ENCODE data around the gene HTR4.

HTR4 gene

DNA sequence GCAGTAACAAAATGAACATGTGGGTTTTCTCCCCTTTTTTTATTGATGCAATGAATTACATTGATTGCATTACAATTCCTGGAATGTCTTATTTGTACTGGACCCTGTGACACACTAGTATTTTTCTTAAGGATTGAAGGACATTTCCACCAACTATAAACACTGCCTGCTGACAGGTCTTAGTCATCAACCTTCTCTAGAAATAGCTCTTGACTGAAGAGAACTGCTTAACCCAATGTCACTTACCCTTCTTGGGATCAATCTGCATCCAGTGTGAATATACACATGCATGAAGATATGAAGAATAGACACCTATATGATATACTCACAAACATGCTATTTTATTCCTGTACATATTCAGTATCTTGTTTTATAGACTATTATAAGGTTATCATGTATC lies 140.0 kb downstream of the HTR4 start:
- no peak overlapping the region for H3K4me3 Mint-ChIP-seq
- no peaks in the 10 kb centered on the region for H3K27me3 Mint-ChIP-seq (ENCODE audit: low read depth, poor library complexity)
- TF ChIP-seq, protein P1, sequence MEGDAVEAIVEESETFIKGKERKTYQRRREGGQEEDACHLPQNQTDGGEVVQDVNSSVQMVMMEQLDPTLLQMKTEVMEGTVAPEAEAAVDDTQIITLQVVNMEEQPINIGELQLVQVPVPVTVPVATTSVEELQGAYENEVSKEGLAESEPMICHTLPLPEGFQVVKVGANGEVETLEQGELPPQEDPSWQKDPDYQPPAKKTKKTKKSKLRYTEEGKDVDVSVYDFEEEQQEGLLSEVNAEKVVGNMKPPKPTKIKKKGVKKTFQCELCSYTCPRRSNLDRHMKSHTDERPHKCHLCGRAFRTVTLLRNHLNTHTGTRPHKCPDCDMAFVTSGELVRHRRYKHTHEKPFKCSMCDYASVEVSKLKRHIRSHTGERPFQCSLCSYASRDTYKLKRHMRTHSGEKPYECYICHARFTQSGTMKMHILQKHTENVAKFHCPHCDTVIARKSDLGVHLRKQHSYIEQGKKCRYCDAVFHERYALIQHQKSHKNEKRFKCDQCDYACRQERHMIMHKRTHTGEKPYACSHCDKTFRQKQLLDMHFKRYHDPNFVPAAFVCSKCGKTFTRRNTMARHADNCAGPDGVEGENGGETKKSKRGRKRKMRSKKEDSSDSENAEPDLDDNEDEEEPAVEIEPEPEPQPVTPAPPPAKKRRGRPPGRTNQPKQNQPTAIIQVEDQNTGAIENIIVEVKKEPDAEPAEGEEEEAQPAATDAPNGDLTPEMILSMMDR (IDR thresholded peaks at IDR 0.05): no peak
- no peaks in the 10 kb centered on the region for H3K36me3 Mint-ChIP-seq (ENCODE audit: low read depth)
- no peak overlapping the region for H3K27ac Mint-ChIP-seq
- peaks cover 11% of the 10 kb centered on the region for H3K9me3 Mint-ChIP-seq
- DNase-seq: no peak
- no peaks in the 10 kb centered on the region for H3K4me1 Mint-ChIP-seq

DNA sequence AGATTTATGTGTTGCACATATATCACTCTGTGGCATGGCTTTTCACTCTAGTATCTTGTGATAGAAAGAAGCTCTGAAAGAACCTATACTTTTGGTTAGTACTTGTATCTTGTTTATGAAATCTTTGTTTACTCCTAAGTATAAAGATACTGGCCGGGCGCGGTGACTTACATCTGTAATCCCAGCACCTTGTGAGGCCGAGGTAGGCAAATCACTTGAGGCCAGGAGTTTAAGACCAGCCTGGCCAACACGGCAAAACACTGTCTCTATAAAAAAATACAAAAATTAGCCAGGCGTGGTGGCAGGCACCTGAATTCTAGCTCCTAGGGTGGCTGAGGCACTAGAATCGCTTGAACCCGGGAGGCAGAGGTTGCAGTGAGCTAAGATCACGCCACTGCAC lies 141.8 kb downstream of the HTR4 start:
- no peaks in the 10 kb centered on the region for H3K27me3 Mint-ChIP-seq (ENCODE audit: low read depth, poor library complexity)

DNA sequence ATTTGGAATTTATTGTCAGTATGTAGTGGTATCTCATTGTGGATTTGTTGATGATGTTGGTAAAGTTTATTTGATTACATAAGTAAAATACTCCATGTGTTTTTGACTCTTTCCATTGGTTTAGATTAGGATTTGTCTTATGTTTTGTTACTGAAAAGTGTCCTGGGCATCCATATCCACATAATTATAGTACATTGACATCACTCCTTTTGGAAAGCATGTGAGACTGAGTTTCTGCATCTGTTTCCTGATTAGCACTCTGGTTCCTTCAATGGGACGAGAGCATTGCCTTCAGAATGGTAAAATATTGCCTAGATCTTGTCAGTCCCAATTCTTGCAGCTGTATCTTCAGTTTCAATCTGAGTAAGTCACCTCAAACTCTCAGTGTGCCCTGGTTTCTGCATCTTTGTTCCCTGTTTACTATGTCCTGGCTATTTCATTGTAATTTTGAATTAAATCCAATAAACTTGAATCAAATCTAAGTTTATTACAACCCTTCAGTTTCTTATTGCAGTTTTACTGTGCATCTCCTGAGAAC lies 142.4 kb downstream of the HTR4 start:
- no peak for DNase-seq
- H3K36me3 Mint-ChIP-seq (ENCODE audit: low read depth): no peaks in the 10 kb centered on the region
- H3K27ac Mint-ChIP-seq: no peak overlapping the region

More for the DNA sequence above, 141.8 kb downstream of the HTR4 start:
- Mint-ChIP-seq H3K36me3 (ENCODE audit: low read depth) (no peaks in the 10 kb centered on the region), H3K4me1 (no peaks in the 10 kb centered on the region), H3K27ac (no peak overlapping the region), H3K4me3 (no peak overlapping the region), H3K9me3 (peaks cover 11% of the 10 kb centered on the region)
- TF ChIP-seq, protein P1 (IDR thresholded peaks at IDR 0.05): no peak
- DNase-seq: no peak

DNA sequence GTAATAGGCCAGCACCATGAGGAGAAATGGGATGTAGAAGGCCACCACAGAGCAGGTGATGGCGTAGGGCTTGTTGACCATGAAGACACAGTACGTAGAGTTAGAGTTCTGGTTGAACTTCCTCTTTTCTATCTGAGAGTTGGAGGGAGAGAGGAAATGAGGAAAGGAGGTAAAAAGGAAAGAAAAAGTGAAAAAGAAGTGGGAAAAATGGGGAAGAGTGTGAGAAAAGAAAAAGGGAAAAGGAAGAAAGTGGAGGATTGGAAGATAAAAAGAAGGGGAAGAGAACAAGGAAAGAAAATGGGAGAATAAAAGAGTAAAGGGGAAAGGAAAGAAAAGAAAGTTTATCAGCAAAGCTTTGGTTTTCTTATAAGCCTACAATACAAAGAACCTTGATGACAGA lies 144.4 kb downstream of the HTR4 start:
- no peaks in the 10 kb centered on the region for H3K27me3 Mint-ChIP-seq (ENCODE audit: low read depth, poor library complexity)
- no peak for DNase-seq
- TF ChIP-seq, protein P1 (IDR thresholded peaks at IDR 0.05): no peak
- no peak overlapping the region for H3K4me3 Mint-ChIP-seq
- no peak overlapping the region for H3K27ac Mint-ChIP-seq
- peaks cover 6% of the 10 kb centered on the region for H3K9me3 Mint-ChIP-seq
- no peaks in the 10 kb centered on the region for H3K36me3 Mint-ChIP-seq (ENCODE audit: low read depth)
- no peaks in the 10 kb centered on the region for H3K4me1 Mint-ChIP-seq

More for the DNA sequence above, 142.4 kb downstream of the HTR4 start:
- TF ChIP-seq, protein P1 (IDR thresholded peaks at IDR 0.05): no peak
- Mint-ChIP-seq H3K4me3 (no peak overlapping the region), H3K4me1 (no peaks in the 10 kb centered on the region), H3K9me3 (peaks cover 7% of the 10 kb centered on the region), H3K27me3 (ENCODE audit: low read depth, poor library complexity) (no peaks in the 10 kb centered on the region)

DNA sequence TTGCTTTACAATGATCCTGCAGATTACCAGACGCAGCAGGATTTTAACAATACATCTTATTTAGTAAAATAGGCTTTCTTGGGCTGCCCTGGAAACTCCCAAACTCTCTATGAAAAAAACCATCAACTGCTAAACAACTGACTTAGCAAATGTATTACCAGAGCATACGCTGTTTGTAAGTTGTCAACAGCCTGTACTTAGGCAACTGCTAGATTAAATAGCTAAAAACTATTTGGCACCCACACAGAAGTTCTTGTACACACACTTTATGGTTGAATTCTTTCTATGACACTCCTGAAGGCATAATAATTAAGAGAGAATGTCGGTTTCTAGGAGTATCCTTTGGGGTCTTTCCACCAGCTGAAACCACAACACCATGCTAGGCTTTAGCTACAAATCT lies 146.7 kb downstream of the HTR4 start:
- DNase-seq: no peak
- Mint-ChIP-seq H3K27ac (no peak overlapping the region), H3K9me3 (peaks cover 6% of the 10 kb centered on the region), H3K36me3 (ENCODE audit: low read depth) (no peaks in the 10 kb centered on the region), H3K27me3 (ENCODE audit: low read depth, poor library complexity) (no peaks in the 10 kb centered on the region), H3K4me3 (no peak overlapping the region), H3K4me1 (no peaks in the 10 kb centered on the region)
- TF ChIP-seq, protein P1 (IDR thresholded peaks at IDR 0.05): no peak

DNA sequence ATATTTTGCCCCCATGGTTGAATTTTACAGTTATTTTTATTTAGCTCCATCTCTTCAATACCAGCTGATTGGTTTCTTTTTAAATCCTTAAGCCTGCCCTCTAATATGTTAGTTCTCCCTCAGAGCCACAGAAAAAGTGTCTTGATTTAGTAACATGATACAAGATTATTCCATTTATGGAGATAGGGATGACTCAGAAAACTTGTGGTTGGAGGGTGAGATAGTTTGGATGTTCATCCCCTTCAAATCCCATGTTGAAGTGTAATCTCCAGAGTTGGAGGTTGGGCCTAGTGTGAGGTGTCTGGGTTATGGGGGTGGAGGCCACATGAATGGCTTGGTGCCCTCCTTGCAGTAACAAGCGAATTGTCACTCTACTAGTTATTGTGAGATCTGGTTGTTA lies 154.9 kb downstream of the HTR4 start:
- Mint-ChIP-seq H3K27me3 (ENCODE audit: low read depth, poor library complexity) (peaks cover 21% of the 10 kb centered on the region), H3K9me3 (no peaks in the 10 kb centered on the region)
- TF ChIP-seq, protein P1 (IDR thresholded peaks at IDR 0.05): no peak

More for the DNA sequence above, 154.9 kb downstream of the HTR4 start:
- H3K27ac Mint-ChIP-seq: no peak overlapping the region
- no peaks in the 10 kb centered on the region for H3K36me3 Mint-ChIP-seq (ENCODE audit: low read depth)
- no peak for DNase-seq
- H3K4me1 Mint-ChIP-seq: no peaks in the 10 kb centered on the region
- H3K4me3 Mint-ChIP-seq: no peak overlapping the region
